Peyer's patch (tissue), 4 donors: ENCODE data around the gene IFT43.

Experiments
- CTCF ChIP-seq, 6 experiments: fragments of 450-650 bp in 4 of 6; fragments of 200-600 bp in 2 of 6; sonication (generic) in 1 of 6; IDR thresholded peaks; one replicate each; pipeline ENCODE4 v1.5.1; 2017 to 2019; ENCODE audit warnings: antibody characterized with exemption in 6 of 6, mild to moderate bottlenecking in 3 of 6, moderate library complexity in 1 of 6
- POLR2A ChIP-seq, 2 donors: fragments of 450-650 bp; IDR thresholded peaks; one replicate each; pipeline ENCODE4 v1.5.1; 2017; ENCODE audit warnings: antibody characterized with exemption in 2 of 2, mild to moderate bottlenecking in 2 of 2, moderate library complexity in 2 of 2

GRCh38 chr14:75986439-75986765 is 839 bp downstream of the IFT43 start:
- TF ChIP-seq CTCF (IDR thresholded peaks at IDR 0.05) (no peak), POLR2A (IDR thresholded peaks at IDR 0.05) (no peak)
